ENCODE data around the gene MSRB1.

Gene MSRB1

DNA sequence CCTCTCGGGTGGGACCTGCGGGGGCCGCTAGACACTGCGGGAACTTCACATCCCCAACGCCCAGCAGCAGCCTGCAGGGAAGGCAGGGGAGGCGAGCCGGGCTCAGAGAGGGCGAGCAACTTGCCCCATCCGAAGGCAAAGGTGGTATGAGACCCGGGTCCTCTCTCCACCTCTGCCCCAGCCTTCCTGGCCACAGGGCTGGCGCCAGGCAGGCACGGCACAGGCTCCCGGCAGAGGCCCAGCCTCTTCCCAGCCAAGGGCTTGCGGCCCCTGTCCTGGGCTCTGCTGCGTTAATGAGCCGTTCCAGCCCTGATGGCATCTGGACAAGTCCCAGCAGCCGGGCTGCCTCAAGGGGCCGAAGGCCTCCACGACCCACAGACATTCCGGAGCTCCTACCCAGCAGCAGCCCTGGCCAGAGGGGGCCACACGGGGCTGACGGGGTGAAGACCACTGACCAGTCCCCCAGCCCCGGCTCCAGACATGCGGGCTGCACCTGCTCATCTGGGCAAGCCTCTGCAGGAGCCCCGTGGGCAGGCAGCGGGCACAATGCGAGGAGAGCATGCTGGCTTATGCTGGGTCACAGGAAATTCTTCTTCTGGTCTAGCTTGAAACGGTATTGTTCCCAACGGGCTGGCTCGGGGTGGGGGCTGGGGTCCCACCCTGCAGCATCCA lies 23.5 kb downstream of the MSRB1 start:
- no peak overlapping the region for H3K4ac ChIP-seq (ENCODE audit: low read length)
- peaks cover 0 to 3% of the 10 kb centered on the region in 2 donors for H3K9me3 ChIP-seq (replicated peaks in 1 of 2; ENCODE audit: control insufficient read depth in 2 of 2, insufficient read depth in 1 of 2, low read depth in 1 of 2, low read length in 2 of 2)
- no peak overlapping the region for H3K27ac ChIP-seq (replicated peaks; ENCODE audit: low read length)
- H2AFZ ChIP-seq (ENCODE audit: low read length), result no peak overlapping the region
- H3K79me1 ChIP-seq (ENCODE audit: low read depth, low read length), result peaks cover 1% of the 10 kb centered on the region
- peak overlapping the region; percentile 40 for H3K14ac ChIP-seq (ENCODE audit: low read length)
- H3K4me3 ChIP-seq (ENCODE audit: low read length in 2 of 2), result no peak overlapping the region
- no peak overlapping the region for H3K9ac ChIP-seq (ENCODE audit: low read depth, low read length, poor library complexity)
- peak overlapping the region; percentile 84 for H3K18ac ChIP-seq (ENCODE audit: low read length)
- no peak overlapping the region for H4K91ac ChIP-seq (ENCODE audit: low read depth, low read length, poor library complexity)
- peak overlapping the region; percentile 97 for H2AK5ac ChIP-seq (ENCODE audit: low read depth, low read length)
- peaks cover 18 to 45% of the 10 kb centered on the region in 2 donors for H3K4me1 ChIP-seq (ENCODE audit: control insufficient read depth in 2 of 2, insufficient read depth in 1 of 2, low read depth in 1 of 2, low read length in 2 of 2)
- no CpG with 5 or more reads among the region's 30 CpGs for WGBS, 2 donors (ENCODE audit: extremely low coverage in 2 of 2, insufficient read length in 2 of 2, insufficient replicate concordance in 1 of 2)
- peak overlapping the region; percentile 79 for H2BK15ac ChIP-seq (ENCODE audit: low read length)
- peak overlapping the region; percentile 56 for H2BK120ac ChIP-seq (ENCODE audit: low read depth, low read length)
- H3K23ac ChIP-seq (ENCODE audit: low read depth, low read length, poor library complexity), result peak overlapping the region; percentile 28
- DNase-seq (ENCODE audit: low spot score), result no peak
- H2BK12ac ChIP-seq (ENCODE audit: low read length), result no peak overlapping the region
- H3K4me2 ChIP-seq (ENCODE audit: insufficient read depth, low read length, poor library complexity, severe bottlenecking), result no peak overlapping the region
- no peaks in the 10 kb centered on the region for H3K36me3 ChIP-seq (replicated peaks in 1 of 2; ENCODE audit: control insufficient read depth in 2 of 2, insufficient read depth in 2 of 2, low read length in 2 of 2)
- no peak overlapping the region for H4K8ac ChIP-seq (ENCODE audit: low read depth, low read length)
- H3K27me3 ChIP-seq (ENCODE audit: control insufficient read depth in 3 of 3, insufficient read depth in 3 of 3, low read depth in 1 of 3, low read length in 3 of 3), result peaks cover 26 to 89% (median 59%) of the 10 kb centered on the region in 3 experiments
- no peak overlapping the region for H2BK5ac ChIP-seq (ENCODE audit: low read length)

DNA sequence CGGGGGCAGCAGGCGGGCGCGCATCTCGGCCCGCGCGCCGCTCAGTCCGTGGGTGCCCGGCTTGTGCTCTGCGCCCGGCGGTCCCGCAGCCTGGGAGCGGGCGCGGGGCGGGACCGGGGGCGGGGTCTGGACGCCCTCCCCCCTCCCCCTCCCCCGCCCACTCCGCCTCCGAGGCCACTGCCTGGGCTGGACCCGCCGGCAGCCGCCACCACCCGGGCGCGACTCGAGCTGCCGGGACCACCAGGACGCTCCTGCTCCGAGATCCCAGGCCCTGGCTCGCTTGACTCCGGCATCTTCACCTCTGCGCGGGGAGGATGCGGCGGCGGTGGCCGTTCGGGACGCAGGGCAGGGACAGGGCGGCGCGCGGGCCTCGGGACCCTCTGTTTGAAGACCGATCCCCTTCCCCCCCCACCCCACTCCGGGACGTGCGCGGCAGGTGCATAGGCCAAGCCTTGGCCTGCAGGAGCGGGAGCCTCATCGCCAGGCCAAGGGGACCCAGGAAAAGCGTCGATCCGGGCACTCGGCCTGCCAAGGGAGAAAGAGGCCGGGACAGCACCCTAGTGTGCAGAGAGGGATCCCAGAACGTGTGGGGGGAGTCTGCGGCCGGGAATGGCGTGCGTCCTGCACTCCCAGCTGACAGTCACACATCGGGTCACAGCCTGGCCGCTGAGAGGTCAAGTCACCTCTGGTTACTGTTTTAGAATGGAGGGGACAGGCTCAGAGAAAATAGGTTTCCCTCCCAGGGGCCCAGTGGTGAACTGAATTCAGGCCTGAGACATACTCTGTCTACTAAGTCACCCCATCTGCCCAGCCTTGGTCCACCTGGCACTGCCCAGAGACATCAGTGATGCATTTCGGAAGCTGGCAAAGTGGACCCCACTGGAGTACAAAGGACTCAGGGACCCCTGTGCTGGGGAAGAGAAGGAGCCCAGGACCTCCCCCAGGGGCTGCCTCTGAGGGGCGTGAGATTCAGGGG lies 24.4 kb downstream of the MSRB1 start, which contains the start of gene HS3ST6:
TSS of gene HS3ST6 (minus strand) at position 65 of the 976 bp plus-strand sequence. CDS start 92 bp downstream, outside the sequence.
- no peak within 1 kb of the TSS for H4K91ac ChIP-seq (ENCODE audit: low read depth, low read length, poor library complexity)
- peaks cover 18 to 46% of the 10 kb centered on the region in 2 donors for H3K4me1 ChIP-seq (ENCODE audit: control insufficient read depth in 2 of 2, insufficient read depth in 1 of 2, low read depth in 1 of 2, low read length in 2 of 2)
- H3K9me3 ChIP-seq (replicated peaks in 1 of 2; ENCODE audit: control insufficient read depth in 2 of 2, insufficient read depth in 1 of 2, low read depth in 1 of 2, low read length in 2 of 2), result peaks cover 0 to 3% of the 10 kb centered on the region in 2 donors
- H3K9ac ChIP-seq (ENCODE audit: low read depth, low read length, poor library complexity), result peak within 1 kb of the TSS; percentile 73
- H4K8ac ChIP-seq (ENCODE audit: low read depth, low read length), result no peak within 1 kb of the TSS
- peak within 1 kb of the TSS; percentile 99 for H2AK5ac ChIP-seq (ENCODE audit: low read depth, low read length)
- peak within 1 kb of the TSS; percentile 24 to 71 for H3K4me3 ChIP-seq (ENCODE audit: low read length in 2 of 2)
- peak within 1 kb of the TSS; percentile 75 for H2BK12ac ChIP-seq (ENCODE audit: low read length)
- peak within 1 kb of the TSS; percentile 29 for H2BK120ac ChIP-seq (ENCODE audit: low read depth, low read length)
- peak within 1 kb of the TSS; percentile 89 for H3K4me2 ChIP-seq (ENCODE audit: insufficient read depth, low read length, poor library complexity, severe bottlenecking)
- no peaks in the 10 kb centered on the region for H3K36me3 ChIP-seq (replicated peaks in 1 of 2; ENCODE audit: control insufficient read depth in 2 of 2, insufficient read depth in 2 of 2, low read length in 2 of 2)
- H3K4ac ChIP-seq (ENCODE audit: low read length), result no peak within 1 kb of the TSS
- no peak within 1 kb of the TSS for H3K27ac ChIP-seq (replicated peaks; ENCODE audit: low read length)
- H3K27me3 ChIP-seq (ENCODE audit: control insufficient read depth in 3 of 3, insufficient read depth in 3 of 3, low read depth in 1 of 3, low read length in 3 of 3), result peaks cover 26 to 89% (median 56%) of the 10 kb centered on the region in 3 experiments
- peak within 1 kb of the TSS; percentile 90 for H3K23ac ChIP-seq (ENCODE audit: low read depth, low read length, poor library complexity)
- no peak within 1 kb of the TSS for H2BK5ac ChIP-seq (ENCODE audit: low read length)
- no peak for DNase-seq (ENCODE audit: low spot score)
- peak within 1 kb of the TSS; percentile 15 for H3K14ac ChIP-seq (ENCODE audit: low read length)
- peak within 1 kb of the TSS; percentile 85 for H2AFZ ChIP-seq (ENCODE audit: low read length)
- H2BK15ac ChIP-seq (ENCODE audit: low read length), result peak within 1 kb of the TSS; percentile 79
- H3K79me1 ChIP-seq (ENCODE audit: low read depth, low read length), result peaks cover 5% of the 10 kb centered on the region
- no CpG with 5 or more reads among the region's 71 CpGs for WGBS, 2 donors (ENCODE audit: extremely low coverage in 2 of 2, insufficient read length in 2 of 2, insufficient replicate concordance in 1 of 2)
- H3K18ac ChIP-seq (ENCODE audit: low read length), result peak within 1 kb of the TSS; percentile 89

DNA sequence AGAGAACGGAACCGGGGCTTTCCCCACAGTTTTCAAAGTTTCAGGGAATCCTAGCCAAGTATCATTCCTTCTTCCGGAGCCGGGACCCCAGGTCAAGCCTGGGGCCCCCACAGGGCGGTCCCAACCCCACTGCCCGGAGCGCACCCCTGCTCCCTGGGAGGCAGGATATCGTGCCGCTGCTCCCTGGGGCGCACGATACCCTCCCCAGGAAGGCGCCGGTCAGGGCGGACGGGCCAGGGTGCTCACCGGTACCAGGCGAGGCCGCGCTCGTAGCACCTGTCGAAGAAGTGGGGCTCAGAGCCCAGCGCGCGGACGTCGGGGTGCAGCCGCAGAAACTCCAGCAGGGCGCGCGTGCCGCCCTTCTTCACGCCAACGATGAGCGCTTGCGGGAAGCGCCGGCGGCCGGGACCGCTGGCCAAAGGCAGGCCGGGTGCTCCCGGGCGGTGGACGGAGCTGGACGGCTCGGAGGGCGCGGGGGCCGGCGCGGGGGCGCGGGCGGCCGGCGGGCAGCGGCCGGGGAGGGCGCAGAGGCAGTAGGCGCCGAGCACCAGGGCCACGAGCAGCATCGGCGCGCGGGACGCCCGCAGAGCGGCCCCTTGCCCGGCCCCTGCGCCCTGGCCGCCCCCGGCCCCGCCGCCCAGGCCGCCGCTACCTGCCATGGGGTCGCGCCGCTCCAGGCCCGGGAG lies 25.2 kb downstream of the MSRB1 start:
- H4K91ac ChIP-seq (ENCODE audit: low read depth, low read length, poor library complexity), result no peak overlapping the region
- H2BK5ac ChIP-seq (ENCODE audit: low read length), result no peak overlapping the region
- no peak overlapping the region for H3K14ac ChIP-seq (ENCODE audit: low read length)
- peak overlapping the region in 1 of 2 donors; percentile 67 for H3K4me3 ChIP-seq (ENCODE audit: low read length in 2 of 2)
- no peak overlapping the region for H2BK120ac ChIP-seq (ENCODE audit: low read depth, low read length)
- no peak overlapping the region for H4K8ac ChIP-seq (ENCODE audit: low read depth, low read length)
- no CpG with 5 or more reads among the region's 81 CpGs for WGBS, 2 donors (ENCODE audit: extremely low coverage in 2 of 2, insufficient read length in 2 of 2, insufficient replicate concordance in 1 of 2)
- H3K23ac ChIP-seq (ENCODE audit: low read depth, low read length, poor library complexity), result peak overlapping the region; percentile 82
- no peaks in the 10 kb centered on the region for H3K9me3 ChIP-seq (replicated peaks in 1 of 2; ENCODE audit: control insufficient read depth in 2 of 2, insufficient read depth in 1 of 2, low read depth in 1 of 2, low read length in 2 of 2)
- peak overlapping the region; percentile 34 for H3K9ac ChIP-seq (ENCODE audit: low read depth, low read length, poor library complexity)
- H3K27ac ChIP-seq (replicated peaks; ENCODE audit: low read length), result no peak overlapping the region
- H3K4me2 ChIP-seq (ENCODE audit: insufficient read depth, low read length, poor library complexity, severe bottlenecking), result peak overlapping the region; percentile 89
- peaks cover 26 to 89% (median 49%) of the 10 kb centered on the region in 3 experiments for H3K27me3 ChIP-seq (ENCODE audit: control insufficient read depth in 3 of 3, insufficient read depth in 3 of 3, low read depth in 1 of 3, low read length in 3 of 3)
- no peak for DNase-seq (ENCODE audit: low spot score)
- peak overlapping the region; percentile 86 for H3K18ac ChIP-seq (ENCODE audit: low read length)
- no peak overlapping the region for H3K4ac ChIP-seq (ENCODE audit: low read length)
- peak overlapping the region; percentile 75 for H2BK12ac ChIP-seq (ENCODE audit: low read length)
- H3K4me1 ChIP-seq (ENCODE audit: control insufficient read depth in 2 of 2, insufficient read depth in 1 of 2, low read depth in 1 of 2, low read length in 2 of 2), result peaks cover 18 to 40% of the 10 kb centered on the region in 2 donors
- peaks cover 5% of the 10 kb centered on the region for H3K79me1 ChIP-seq (ENCODE audit: low read depth, low read length)
- H3K36me3 ChIP-seq (replicated peaks in 1 of 2; ENCODE audit: control insufficient read depth in 2 of 2, insufficient read depth in 2 of 2, low read length in 2 of 2), result no peaks in the 10 kb centered on the region
- peak overlapping the region; percentile 68 for H2AFZ ChIP-seq (ENCODE audit: low read length)
- H2AK5ac ChIP-seq (ENCODE audit: low read depth, low read length), result peak overlapping the region; percentile 99
- peak overlapping the region; percentile 6 for H2BK15ac ChIP-seq (ENCODE audit: low read length)
